ENCODE measurements around the gene TTC23.

DNA sequence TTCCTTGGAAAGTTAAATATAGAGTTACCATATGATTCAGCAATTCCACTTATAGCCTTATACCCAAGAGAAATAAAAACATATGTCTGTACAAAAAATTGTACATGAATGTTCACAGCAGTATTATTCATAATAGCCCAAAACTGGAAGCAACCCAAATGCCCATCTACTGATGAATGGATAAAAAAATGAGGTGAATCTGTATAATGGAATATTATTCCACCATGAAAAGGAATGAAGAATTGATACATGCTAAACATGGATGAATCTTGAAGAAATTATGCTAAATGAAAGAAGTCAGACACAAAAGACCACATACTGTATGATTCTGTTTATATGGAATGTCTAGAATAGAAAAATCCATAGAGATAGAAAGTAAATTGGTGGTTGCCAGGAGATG, 61.4 kb downstream of the TTC23 start:
- no peak for TF ChIP-seq EZH2 (IDR thresholded peaks at IDR 0.05; ENCODE audit: borderline replicate concordance, low read depth, low read length, poor library complexity, severe bottlenecking)
- TF ChIP-seq, protein P1, sequence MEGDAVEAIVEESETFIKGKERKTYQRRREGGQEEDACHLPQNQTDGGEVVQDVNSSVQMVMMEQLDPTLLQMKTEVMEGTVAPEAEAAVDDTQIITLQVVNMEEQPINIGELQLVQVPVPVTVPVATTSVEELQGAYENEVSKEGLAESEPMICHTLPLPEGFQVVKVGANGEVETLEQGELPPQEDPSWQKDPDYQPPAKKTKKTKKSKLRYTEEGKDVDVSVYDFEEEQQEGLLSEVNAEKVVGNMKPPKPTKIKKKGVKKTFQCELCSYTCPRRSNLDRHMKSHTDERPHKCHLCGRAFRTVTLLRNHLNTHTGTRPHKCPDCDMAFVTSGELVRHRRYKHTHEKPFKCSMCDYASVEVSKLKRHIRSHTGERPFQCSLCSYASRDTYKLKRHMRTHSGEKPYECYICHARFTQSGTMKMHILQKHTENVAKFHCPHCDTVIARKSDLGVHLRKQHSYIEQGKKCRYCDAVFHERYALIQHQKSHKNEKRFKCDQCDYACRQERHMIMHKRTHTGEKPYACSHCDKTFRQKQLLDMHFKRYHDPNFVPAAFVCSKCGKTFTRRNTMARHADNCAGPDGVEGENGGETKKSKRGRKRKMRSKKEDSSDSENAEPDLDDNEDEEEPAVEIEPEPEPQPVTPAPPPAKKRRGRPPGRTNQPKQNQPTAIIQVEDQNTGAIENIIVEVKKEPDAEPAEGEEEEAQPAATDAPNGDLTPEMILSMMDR (conservative IDR thresholded peaks at IDR 0.05; ENCODE audit: low read depth, low read length) = no peak
